ENCODE results near the gene KLB.
"Not testable (repeated sequence)": the region's sequence is repeated elsewhere in the genome, so short reads cannot be mapped to it uniquely, and the experiment has no call there.

Gene KLB

DNA sequence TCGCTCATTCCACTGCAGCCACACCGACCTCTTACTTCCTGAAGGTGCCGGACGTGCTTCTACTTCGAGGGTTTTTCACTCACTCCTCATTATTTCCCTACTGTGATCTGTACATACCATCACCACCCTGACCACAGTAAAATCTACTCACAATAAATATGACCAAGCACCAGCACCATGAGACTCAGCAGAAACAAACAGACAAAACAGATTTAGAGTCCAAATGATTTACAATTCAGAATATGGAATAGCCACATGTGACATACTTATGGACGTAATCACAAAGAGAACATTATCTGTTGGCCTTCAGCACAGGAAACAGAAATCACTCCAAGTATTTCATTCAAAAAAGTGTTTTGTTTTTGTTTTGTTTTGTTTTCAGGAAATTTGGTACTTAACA is 16.1 kb upstream of the KLB start:
- no peak for DNase-seq (ENCODE audit: low read depth)
- H3K4me3 ChIP-seq (ENCODE audit: control insufficient read depth, low read depth, low read length): no peak overlapping the region
- TF ChIP-seq, protein P1, sequence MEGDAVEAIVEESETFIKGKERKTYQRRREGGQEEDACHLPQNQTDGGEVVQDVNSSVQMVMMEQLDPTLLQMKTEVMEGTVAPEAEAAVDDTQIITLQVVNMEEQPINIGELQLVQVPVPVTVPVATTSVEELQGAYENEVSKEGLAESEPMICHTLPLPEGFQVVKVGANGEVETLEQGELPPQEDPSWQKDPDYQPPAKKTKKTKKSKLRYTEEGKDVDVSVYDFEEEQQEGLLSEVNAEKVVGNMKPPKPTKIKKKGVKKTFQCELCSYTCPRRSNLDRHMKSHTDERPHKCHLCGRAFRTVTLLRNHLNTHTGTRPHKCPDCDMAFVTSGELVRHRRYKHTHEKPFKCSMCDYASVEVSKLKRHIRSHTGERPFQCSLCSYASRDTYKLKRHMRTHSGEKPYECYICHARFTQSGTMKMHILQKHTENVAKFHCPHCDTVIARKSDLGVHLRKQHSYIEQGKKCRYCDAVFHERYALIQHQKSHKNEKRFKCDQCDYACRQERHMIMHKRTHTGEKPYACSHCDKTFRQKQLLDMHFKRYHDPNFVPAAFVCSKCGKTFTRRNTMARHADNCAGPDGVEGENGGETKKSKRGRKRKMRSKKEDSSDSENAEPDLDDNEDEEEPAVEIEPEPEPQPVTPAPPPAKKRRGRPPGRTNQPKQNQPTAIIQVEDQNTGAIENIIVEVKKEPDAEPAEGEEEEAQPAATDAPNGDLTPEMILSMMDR (IDR thresholded peaks at IDR 0.05; ENCODE audit: control insufficient read depth, insufficient read depth, low read depth, low read length, missing control alignments): no peak

DNA sequence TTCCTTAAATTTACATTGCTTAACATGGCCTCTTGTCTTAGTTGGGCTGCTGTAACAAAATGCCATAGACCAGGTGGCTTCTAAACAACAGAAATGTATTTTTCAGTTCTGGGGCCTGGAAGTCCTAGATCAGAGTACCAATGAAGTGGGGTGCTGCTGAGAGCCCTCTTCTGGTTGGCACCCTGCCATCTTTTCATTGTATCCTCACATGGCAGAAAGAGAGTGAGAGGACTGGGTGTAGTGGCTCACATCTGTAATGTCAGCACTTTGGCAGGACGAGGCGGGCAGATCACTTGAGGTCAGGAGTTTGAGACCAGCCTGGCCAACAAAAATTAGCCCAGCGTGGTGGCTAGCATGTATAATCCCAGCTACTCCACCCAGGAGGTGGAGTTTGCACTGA is 12.0 kb upstream of the KLB start:
- TF ChIP-seq, protein P1 (IDR thresholded peaks at IDR 0.05; ENCODE audit: control insufficient read depth, insufficient read depth, low read depth, low read length, missing control alignments): no peak
- no peak for DNase-seq (ENCODE audit: low read depth)
- no peak overlapping the region for H3K4me3 ChIP-seq (ENCODE audit: control insufficient read depth, low read depth, low read length)

DNA sequence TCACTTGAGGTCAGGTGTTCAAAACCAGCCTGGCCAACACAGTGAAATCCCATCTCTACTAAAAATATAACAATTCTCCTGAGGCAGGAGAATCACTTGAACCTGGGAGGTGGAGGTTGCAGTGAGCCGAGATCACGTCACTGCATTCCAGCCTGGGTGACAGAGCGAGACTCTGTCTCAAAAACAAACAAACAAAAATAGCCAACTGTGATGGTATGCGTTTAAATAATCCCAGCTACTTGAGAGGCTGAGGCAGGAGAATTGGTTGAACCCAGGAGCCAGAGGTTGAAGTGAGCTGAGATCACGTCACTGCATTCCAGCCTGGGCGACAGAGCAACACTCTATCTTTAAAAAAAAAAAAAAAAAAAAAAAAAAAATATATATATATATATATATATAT is 5.1 kb upstream of the KLB start:
- not testable (repeated sequence) for H3K4me3 ChIP-seq (ENCODE audit: control insufficient read depth, low read depth, low read length); DNase-seq (ENCODE audit: low read depth)

DNA sequence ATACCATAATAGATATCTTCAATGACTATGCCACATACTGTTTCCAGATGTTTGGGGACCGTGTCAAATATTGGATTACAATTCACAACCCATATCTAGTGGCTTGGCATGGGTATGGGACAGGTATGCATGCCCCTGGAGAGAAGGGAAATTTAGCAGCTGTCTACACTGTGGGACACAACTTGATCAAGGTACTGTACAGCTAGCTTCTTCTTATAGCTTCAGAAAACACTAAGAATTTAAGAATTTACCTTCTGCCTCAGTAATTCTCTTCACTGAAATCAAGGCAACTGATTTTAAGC is 805 bp downstream of the KLB start:
- TF ChIP-seq, protein P1 (IDR thresholded peaks at IDR 0.05; ENCODE audit: control insufficient read depth, insufficient read depth, low read depth, low read length, missing control alignments): no peak
- no peak for DNase-seq (ENCODE audit: low read depth)
- no peak overlapping the region for H3K4me3 ChIP-seq (ENCODE audit: control insufficient read depth, low read depth, low read length)

DNA sequence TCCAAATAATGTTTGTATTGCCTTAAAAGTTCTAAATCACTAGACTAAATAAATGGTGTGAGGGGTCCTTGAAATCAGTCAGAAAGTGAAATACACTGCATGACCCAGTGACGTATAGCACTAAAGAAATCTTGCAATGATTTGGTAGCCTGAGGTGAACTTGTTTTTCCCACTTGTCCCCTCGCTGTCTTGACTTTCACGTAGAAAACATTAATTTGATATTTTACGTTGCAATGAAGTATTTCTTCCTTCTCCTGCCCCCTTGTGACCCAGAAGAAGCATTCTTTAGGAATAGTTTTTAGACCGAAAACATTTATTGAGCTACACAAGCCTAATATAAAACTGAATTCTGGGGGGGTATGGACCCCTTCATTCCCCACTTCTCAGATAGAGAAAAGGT is 3.7 kb downstream of the KLB start:
- H3K4me3 ChIP-seq (ENCODE audit: control insufficient read depth, low read depth, low read length): no peak overlapping the region
- no peak for DNase-seq (ENCODE audit: low read depth)
- TF ChIP-seq, protein P1 (IDR thresholded peaks at IDR 0.05; ENCODE audit: control insufficient read depth, insufficient read depth, low read depth, low read length, missing control alignments): peak; percentile 25

DNA sequence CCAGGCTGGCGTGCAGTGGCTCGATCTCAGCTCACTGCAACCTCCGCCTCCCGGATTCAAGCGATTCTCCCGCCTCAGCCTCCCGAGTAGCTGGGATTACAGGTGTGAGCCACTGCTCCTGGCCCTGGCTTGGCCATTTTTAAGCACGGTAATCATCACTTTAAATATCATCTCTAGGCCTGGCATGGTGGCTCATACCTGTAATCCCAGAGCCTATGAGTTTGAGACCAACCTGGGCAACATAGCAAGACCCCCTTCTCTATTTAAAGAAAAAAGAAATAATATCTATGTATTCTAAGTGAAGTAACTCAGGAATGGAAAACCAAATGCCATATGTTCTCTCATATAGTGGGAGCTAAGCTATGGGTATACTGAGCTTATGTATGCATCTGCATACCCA is 4.8 kb downstream of the KLB start:
- not testable (repeated sequence) for H3K4me3 ChIP-seq (ENCODE audit: control insufficient read depth, low read depth, low read length); DNase-seq (ENCODE audit: low read depth)

DNA sequence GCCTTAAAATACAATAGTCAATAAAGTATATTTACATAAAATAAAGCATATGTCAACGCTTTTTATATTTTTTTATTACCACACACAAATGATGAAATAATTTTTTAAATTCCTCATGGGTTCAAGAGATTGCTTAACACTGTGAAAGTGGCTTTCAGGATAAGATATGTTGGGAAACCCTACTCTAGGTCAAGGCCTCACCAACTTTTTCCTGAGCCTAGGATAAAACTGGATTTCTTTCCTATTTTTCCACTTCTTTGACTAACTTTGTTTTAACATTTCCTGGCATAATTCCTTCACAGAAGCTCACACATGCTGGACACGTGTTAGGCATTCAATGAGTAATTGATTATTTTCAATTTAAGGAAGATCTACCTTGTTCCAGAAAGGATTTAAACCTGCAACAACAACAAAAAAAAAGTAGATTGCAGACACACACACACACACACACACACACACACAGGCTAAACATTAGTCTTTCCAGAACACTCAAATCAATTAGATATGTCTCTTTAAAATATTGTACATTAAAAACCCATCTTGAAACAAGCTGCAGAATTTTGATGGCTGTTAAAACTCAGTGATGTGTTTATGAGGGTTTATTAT is 9.1 kb downstream of the KLB start:
- H3K4me3 ChIP-seq (ENCODE audit: control insufficient read depth, low read depth, low read length): no peak overlapping the region
- TF ChIP-seq, protein P1 (IDR thresholded peaks at IDR 0.05; ENCODE audit: control insufficient read depth, insufficient read depth, low read depth, low read length, missing control alignments): no peak
- DNase-seq (ENCODE audit: low read depth): no peak

DNA sequence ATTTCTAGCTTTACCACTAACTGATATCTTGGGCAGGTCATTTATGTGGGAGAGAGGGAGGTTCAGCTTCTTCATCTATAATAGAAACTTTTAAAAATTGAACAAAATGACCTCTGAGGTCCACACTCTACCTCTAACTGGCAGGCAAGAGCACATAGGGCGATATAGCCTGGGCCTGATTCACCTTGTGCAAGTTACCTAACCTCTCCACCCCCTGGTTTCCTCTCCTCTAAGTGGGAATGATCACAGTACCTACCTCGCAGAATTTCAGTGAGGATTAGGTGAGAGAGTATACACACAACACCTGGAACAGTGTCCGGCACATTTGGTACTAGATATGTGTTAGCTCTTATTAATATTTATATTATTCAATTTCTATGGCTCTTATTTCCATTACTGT is 15.5 kb downstream of the KLB start:
- TF ChIP-seq, protein P1 (IDR thresholded peaks at IDR 0.05; ENCODE audit: control insufficient read depth, insufficient read depth, low read depth, low read length, missing control alignments): no peak
- no peak overlapping the region for H3K4me3 ChIP-seq (ENCODE audit: control insufficient read depth, low read depth, low read length)
- no peak for DNase-seq (ENCODE audit: low read depth)

DNA sequence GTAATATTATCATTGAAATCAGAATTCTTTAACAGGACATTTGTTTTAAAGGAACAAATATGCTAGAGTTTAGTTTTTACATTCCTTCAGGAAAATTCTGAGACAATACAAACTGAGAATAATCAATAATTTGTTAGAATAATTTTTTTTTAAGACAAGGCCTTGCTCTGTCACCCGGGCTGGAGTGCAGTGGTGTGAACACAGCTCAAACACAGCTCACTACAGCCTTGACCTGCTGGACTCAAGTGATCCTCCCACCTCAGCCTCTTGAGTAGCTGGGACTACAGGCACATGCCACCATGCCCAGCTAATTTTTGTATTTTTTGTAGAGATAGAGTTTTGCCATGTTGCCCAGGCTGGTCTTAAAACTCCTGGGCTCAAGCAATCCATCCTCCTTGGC is 18.6 kb downstream of the KLB start:
- DNase-seq (ENCODE audit: low read depth); H3K4me3 ChIP-seq (ENCODE audit: control insufficient read depth, low read depth, low read length): not testable (repeated sequence)

Measured in AG09309 (cell line).